Activated T-helper 17 cell treated with anti-CD3 and anti-CD28 coated beads, Interleukin-2, amount 50 U/mL, for 72 hours (primary cell): ENCODE data around the gene DARS1. TPM values are rescaled to one million over a fixed set of nuclear protein-coding genes. Genes with fewer than 3 reads are reported as not detected.
"Not testable (repeated sequence)": the region's sequence is repeated elsewhere in the genome, so short reads cannot be mapped to it uniquely, and the experiment has no call there.

Experiments
- ATAC-seq: fragments of 150-1000 bp; cut with Tn5 transposase; replicated peaks from 2 replicates; pipeline ENCODE4 v1.10.0; 2021; ENCODE audit warnings: mild to moderate bottlenecking, moderate library complexity
- H3K27ac Mint-ChIP-seq: one replicate; pipeline ENCODE4 v1.8.0; 2022; ENCODE audit warnings: mixed read lengths
- H3K27me3 Mint-ChIP-seq: one replicate; pipeline ENCODE4 v1.8.0; 2022; ENCODE audit warnings: mixed read lengths
- H3K36me3 Mint-ChIP-seq: one replicate; pipeline ENCODE4 v1.8.0; 2022; ENCODE audit warnings: low read depth, mild to moderate bottlenecking, mixed read lengths
- H3K4me1 Mint-ChIP-seq: one replicate; pipeline ENCODE4 v1.8.0; 2022; ENCODE audit warnings: mixed read lengths
- H3K4me3 Mint-ChIP-seq: one replicate; pipeline ENCODE4 v1.8.0; 2022; ENCODE audit warnings: mild to moderate bottlenecking, mixed read lengths
- H3K9me3 Mint-ChIP-seq: one replicate; pipeline ENCODE4 v1.8.0; 2022; ENCODE audit warnings: mixed read lengths
- total RNA-seq, 2 donors: library from RNA; stranded (reverse); gene quantifications; one replicate each; pipeline ENCODE4 v1.2.3, GENCODE V29; 2022

DARS1 gene
- total RNA-seq, 2 donors from 2014 or later, result 170 to 262 TPM

DNA sequence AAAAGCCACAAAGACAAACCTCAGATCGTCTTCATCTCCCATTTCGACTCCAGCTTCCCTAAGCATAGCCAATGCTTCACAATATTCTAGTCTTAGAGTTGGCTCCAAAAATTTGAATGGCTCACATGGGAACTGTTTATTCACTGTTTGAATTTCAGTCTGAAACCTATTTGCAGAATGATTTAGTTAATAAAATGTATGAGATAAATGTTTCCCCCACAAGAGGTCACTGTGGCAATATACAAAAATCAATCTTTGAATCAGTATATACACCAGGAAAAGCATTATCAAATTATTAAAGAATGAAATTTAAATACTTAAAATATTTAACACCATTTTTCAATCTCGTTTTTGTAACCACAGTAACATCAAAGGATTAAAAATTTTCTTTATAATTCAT is 69.2 kb downstream of the DARS1 start:
- no peak overlapping the region for H3K4me3 Mint-ChIP-seq
- H3K36me3 Mint-ChIP-seq, result peaks cover 76% of the 10 kb centered on the region
- no peaks in the 10 kb centered on the region for H3K27me3 Mint-ChIP-seq
- no peaks in the 10 kb centered on the region for H3K9me3 Mint-ChIP-seq
- no peak overlapping the region for H3K27ac Mint-ChIP-seq
- no peaks in the 10 kb centered on the region for H3K4me1 Mint-ChIP-seq
- ATAC-seq, result peak; percentile 28

DNA sequence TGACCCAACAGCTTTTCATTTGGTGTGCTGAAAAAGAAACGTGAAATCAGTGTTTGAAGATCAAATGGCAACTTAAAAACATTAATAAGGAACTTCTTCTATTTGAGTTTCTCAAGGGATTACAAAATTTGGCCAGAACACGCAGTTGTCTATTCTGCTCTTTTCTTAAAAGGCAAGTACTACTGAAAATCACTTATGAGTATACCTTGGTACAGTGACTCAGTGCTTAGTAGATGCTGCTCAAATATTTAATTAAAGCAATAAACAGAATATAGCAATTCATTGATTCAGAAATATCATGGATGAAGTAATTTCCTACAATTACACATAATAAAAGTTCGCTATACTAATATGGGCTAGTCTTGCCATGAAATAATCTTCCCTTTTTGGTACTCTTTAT is 70.9 kb downstream of the DARS1 start:
- Mint-ChIP-seq H3K4me3 (no peak overlapping the region), H3K4me1 (no peaks in the 10 kb centered on the region), H3K27ac (no peak overlapping the region), H3K9me3 (no peaks in the 10 kb centered on the region), H3K27me3 (no peaks in the 10 kb centered on the region), H3K36me3 (peaks cover 76% of the 10 kb centered on the region)
- ATAC-seq, result no peak

DNA sequence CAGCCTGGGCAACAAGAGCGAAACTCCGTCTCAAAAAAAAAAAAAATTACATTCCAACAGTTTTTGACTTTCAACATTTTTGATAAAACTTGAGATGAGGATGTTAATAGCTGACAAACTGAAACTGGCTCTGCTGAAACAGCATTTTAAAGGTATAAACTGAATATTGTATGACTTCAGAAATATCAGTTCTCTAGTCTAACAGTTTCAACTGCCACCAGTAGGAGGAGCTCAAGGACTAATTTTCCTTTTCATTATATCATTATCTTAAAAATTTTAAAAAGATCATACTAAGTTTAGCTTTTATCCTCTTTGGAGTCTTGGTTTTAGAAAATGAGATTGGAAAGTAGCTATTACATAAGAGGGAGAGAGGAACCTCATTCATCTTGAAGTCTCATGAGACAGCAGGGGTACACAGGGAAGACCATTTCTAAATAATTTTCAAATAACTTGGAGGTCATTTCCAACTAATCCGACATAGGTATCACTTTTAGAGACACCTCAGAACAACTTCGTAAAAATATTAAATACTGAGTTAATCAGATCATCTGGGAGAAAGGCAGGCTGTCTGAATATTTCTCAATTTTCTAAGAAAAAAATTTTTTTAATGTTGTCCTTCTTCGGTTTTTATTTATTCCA is 71.6 kb downstream of the DARS1 start:
- peak overlapping the region; percentile 69 for H3K27ac Mint-ChIP-seq
- no peaks in the 10 kb centered on the region for H3K4me1 Mint-ChIP-seq
- no peak overlapping the region for H3K4me3 Mint-ChIP-seq
- peaks cover 78% of the 10 kb centered on the region for H3K36me3 Mint-ChIP-seq
- H3K27me3 Mint-ChIP-seq, result no peaks in the 10 kb centered on the region
- H3K9me3 Mint-ChIP-seq, result no peaks in the 10 kb centered on the region
- ATAC-seq, result no peak

DNA sequence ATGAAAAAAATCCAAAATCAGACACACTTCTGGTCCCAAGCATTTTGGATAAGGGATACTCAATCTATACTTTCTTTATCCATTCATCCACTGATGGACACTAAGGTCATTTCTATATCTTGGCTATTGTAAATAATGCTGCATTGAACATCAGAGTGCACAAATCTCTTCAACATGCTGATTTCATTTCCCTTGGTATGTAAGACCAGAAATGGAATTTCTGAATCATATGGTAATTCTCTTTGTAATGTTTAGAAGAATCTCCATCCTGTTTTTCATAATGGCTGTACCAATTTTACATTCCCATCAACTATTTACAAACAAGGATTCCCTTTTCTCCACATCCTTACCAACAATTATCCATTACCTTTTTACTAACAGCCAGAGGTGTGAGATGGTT is 75.5 kb downstream of the DARS1 start:
- H3K9me3 Mint-ChIP-seq, result no peaks in the 10 kb centered on the region
- peak overlapping the region; percentile 31 for H3K27ac Mint-ChIP-seq
- no peaks in the 10 kb centered on the region for H3K4me1 Mint-ChIP-seq
- no peak overlapping the region for H3K4me3 Mint-ChIP-seq
- no peak for ATAC-seq
- peaks cover 98% of the 10 kb centered on the region for H3K36me3 Mint-ChIP-seq
- H3K27me3 Mint-ChIP-seq, result no peaks in the 10 kb centered on the region

DNA sequence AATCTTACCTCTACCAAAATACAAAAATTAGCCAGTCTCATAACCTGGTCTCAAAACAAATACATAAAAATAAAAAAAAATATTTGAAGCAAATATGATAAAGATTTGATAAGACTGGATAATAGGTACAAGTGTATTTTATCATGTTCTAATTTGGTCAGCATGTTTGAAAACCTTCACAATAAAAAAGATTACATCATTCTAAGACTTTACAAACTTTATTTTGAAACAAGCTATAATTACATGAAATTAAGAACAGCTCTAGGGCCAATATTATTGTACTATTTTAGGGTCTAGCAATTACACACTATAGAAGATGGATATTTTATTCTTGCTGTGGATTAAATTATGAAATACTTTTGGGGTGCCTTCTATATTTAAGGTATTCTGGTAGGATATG is 79.7 kb downstream of the DARS1 start:
- Mint-ChIP-seq H3K27ac (no peak overlapping the region), H3K36me3 (peaks cover 84% of the 10 kb centered on the region), H3K4me3 (no peak overlapping the region), H3K27me3 (no peaks in the 10 kb centered on the region), H3K9me3 (no peaks in the 10 kb centered on the region), H3K4me1 (no peaks in the 10 kb centered on the region)
- ATAC-seq, result no peak

DNA sequence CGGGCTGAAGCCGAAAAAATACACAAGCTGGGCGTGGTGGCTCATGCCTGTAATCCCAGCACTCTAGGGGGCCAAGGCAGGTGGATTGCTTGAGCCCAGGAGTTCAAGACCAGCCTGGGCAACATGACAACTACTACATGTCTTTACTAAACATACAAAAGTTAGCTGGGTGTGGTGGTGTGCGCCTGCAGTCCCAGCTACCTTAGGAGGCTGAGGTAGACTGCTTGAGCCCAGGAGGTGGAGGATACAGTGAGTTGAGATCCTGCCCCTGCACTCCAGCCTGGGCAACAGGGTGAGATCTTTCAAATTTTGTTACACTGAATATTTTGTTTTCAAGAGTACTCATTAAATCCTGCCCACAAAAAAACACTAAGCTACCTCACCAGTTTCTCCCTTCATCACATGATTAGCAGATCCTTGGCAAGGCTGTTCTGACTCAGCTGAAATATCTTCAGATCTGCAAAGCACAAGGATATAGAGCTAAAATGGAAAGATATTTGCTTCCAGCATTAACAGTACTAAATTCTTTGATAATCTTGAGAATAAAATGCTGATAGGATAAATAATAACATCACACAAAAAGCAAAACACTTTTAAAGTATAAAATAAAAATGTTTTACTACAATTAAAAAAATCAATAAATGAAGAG is 81.0 kb downstream of the DARS1 start:
- no peak overlapping the region for H3K27ac Mint-ChIP-seq
- H3K4me1 Mint-ChIP-seq, result no peaks in the 10 kb centered on the region
- ATAC-seq, result no peak

DNA sequence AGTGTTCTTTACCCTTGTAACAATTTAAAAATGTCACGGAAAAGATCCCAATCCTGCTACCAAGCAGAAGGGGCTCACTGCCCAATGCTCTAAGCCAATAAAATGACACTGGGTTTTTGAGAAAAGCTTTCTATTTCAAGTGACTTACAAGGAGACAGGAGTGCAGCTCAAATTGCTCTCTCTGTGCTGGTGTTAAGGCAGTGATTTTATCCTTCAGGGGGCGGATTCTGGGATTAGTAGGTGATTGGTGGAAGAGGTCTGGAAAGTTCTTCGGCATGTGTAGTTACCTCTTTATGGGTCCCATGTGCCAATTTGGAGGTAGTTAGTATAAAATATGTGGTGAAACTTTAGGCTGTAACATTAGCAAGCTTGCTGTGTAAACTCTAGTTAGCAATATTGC is 81.8 kb downstream of the DARS1 start:
- Mint-ChIP-seq H3K36me3 (peaks cover 70% of the 10 kb centered on the region), H3K4me3 (no peak overlapping the region), H3K27ac (no peak overlapping the region), H3K4me1 (no peaks in the 10 kb centered on the region), H3K27me3 (no peaks in the 10 kb centered on the region), H3K9me3 (no peaks in the 10 kb centered on the region)
- no peak for ATAC-seq

More for the DNA sequence above, 81.0 kb downstream of the DARS1 start:
- Mint-ChIP-seq H3K36me3 (peaks cover 72% of the 10 kb centered on the region), H3K9me3 (no peaks in the 10 kb centered on the region), H3K4me3 (no peak overlapping the region), H3K27me3 (no peaks in the 10 kb centered on the region)

DNA sequence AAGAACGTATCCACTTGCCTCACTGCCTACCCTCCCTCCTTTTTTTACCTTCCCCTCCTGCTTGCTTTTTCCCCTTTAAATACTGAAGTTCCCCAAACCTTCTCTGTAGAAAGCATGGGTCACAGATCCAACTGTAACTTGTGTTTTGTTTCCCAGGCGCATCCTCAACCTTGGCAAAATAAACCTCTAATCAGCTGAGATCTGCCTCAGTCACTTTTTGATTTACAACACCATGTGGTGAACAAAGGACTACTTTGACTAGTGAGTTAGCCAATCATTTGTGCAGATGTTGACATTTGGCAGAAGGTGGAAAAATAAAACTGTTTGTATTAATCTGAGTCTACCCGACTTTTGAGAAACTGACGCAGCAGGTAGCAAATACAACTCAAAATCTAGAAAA is 85.9 kb downstream of the DARS1 start:
- no peak overlapping the region for H3K4me3 Mint-ChIP-seq
- peak overlapping the region; percentile 27 for H3K27ac Mint-ChIP-seq
- peaks cover 36% of the 10 kb centered on the region for H3K36me3 Mint-ChIP-seq
- ATAC-seq, result no peak
- H3K27me3 Mint-ChIP-seq, result no peaks in the 10 kb centered on the region
- no peaks in the 10 kb centered on the region for H3K4me1 Mint-ChIP-seq
- no peaks in the 10 kb centered on the region for H3K9me3 Mint-ChIP-seq

DNA sequence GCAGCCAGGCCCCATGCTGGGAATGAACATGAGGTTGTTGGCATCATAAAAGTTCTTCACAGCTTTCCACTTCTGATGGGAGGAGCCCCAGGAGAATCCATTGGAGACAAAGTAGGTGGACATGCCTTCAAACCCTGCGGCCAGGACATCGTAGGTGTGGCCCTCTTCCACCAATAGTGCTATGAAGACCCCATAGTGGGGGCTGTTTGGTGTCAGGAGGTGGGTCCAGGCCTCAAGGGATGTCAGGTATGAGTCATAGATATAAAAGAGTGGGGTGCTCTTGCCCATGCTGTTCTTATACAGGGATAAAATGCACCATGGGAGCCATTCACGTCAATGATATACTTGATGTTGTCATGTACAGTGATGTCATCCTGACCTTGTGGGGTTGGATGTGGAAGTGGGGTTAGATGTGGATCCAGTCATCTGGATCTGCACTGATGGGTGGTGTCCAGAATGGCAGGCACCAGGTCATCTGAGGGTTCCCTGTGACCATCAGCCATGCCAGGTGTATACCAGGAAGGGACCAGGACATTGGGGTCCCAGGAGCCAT is 87.1 kb downstream of the DARS1 start:
- Mint-ChIP-seq H3K9me3 (no peaks in the 10 kb centered on the region), H3K27me3 (no peaks in the 10 kb centered on the region), H3K27ac (no peak overlapping the region), H3K36me3 (peaks cover 24% of the 10 kb centered on the region), H3K4me3 (no peak overlapping the region), H3K4me1 (no peaks in the 10 kb centered on the region)
- ATAC-seq, result no peak

DNA sequence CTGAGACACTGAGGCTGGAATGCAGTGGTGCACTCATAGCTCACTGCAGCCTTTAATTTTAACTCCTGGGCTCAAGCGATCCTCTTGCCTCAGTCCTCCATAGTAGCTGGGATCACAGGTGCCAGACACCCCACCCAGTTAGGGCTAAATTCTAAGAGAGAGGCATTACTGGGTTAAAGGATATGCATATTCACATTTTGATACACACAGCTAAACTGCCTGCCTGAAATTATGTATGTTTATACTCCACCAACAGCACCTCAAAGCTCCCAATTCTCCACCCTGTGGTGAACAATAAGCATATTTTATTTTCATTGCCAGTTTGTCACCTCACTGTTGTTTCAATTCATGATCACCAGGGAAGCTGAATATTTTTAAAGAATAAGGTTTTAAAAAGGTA is 90.5 kb downstream of the DARS1 start:
- H3K9me3 Mint-ChIP-seq, result no peaks in the 10 kb centered on the region

DNA sequence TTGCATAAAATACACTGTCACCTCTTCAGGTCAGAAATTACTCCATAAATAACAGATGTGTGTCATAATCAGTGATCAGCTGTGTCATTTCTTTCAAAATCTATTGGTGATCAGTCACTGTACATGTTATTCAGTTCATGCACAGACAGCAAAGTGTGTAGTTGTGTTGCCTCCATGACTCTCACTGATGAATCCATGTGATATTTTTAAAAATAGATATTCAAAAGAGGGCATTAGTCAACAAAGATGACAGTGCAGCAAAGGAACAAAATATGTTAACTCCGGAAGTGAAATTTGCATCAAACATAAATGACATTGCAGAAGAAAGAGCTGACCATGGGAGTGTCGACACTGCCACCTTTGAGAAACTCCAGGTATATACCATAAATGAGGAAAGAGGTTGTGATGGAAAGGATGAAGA is 92.0 kb downstream of the DARS1 start:
- Mint-ChIP-seq H3K27ac (no peak overlapping the region), H3K27me3 (no peaks in the 10 kb centered on the region), H3K4me1 (no peaks in the 10 kb centered on the region), H3K4me3 (no peak overlapping the region), H3K9me3 (no peaks in the 10 kb centered on the region), H3K36me3 (peaks cover 3% of the 10 kb centered on the region)
- peak; percentile 63 for ATAC-seq

More for the DNA sequence above, 90.5 kb downstream of the DARS1 start:
- Mint-ChIP-seq H3K4me1 (no peaks in the 10 kb centered on the region), H3K4me3 (no peak overlapping the region), H3K27ac (no peak overlapping the region), H3K27me3 (no peaks in the 10 kb centered on the region), H3K36me3 (peaks cover 11% of the 10 kb centered on the region)
- ATAC-seq, result no peak

DNA sequence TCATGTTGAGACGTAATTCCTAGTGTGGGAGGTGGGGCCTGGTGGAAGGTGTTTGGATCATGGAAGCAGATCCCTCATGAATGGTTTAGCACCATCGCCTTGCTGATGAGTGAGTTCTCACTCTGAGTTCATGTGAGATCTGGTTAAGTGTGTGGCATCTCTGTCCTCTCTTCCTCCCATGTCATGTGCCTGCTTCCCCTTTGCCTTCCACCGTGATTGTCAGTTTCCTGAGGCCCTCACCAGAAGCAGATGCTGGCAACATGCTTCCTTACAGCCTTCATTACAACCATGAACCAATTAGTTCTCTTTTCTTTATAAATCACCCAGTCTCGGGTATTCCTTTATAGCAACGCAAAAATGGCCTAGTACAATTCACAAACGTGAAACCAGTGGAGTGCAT is 94.6 kb downstream of the DARS1 start:
- no peaks in the 10 kb centered on the region for H3K27me3 Mint-ChIP-seq
- no peak for ATAC-seq
- no peaks in the 10 kb centered on the region for H3K4me1 Mint-ChIP-seq
- H3K9me3 Mint-ChIP-seq, result no peaks in the 10 kb centered on the region
- no peak overlapping the region for H3K27ac Mint-ChIP-seq
- H3K4me3 Mint-ChIP-seq, result no peak overlapping the region
- no peaks in the 10 kb centered on the region for H3K36me3 Mint-ChIP-seq

DNA sequence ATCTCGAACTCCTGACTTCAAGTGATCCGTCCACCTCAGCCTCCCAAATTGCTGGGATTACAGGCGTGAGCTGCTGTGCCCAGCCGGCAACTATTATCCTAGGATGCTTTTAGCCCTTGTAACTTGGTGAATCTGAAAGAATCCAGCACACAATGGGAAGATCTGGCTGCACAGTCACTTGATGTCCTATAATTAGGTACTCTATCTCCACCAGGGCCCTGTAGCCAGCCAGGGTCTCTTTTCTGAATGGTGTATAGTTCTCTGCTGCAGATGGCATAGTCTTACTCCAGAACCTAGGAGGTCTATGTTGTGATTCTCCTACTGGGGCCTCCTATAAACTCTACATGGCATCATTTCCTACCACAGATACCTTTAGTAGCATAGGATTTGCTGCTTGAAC is 95.3 kb downstream of the DARS1 start:
- H3K27ac Mint-ChIP-seq, result no peak overlapping the region
- ATAC-seq, result no peak
- no peak overlapping the region for H3K4me3 Mint-ChIP-seq
- no peaks in the 10 kb centered on the region for H3K9me3 Mint-ChIP-seq
- no peaks in the 10 kb centered on the region for H3K36me3 Mint-ChIP-seq
- H3K27me3 Mint-ChIP-seq, result no peaks in the 10 kb centered on the region
- no peaks in the 10 kb centered on the region for H3K4me1 Mint-ChIP-seq

DNA sequence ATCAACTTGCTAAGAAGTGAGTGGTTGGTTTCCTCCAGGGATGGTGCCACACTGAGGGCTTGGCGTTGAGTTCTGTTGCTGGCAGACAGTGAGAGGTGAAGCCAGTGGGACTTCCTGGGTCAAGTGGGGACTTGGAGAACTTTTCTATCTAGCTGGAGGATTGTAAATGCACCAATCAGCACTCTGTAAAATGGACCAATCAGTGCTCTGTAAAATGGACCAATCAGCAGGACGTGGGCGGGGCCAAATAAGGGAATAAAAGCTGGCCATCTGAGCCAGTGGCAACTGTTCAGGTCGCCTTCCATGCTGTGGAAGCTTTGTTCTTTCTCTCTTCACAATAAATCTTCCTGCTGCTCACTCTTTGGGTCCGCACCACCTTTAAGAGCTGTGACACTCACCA is 96.8 kb downstream of the DARS1 start:
- H3K27ac Mint-ChIP-seq, ATAC-seq, H3K27me3 Mint-ChIP-seq, H3K9me3 Mint-ChIP-seq, H3K4me3 Mint-ChIP-seq, H3K4me1 Mint-ChIP-seq, H3K36me3 Mint-ChIP-seq: not testable (repeated sequence)

DNA sequence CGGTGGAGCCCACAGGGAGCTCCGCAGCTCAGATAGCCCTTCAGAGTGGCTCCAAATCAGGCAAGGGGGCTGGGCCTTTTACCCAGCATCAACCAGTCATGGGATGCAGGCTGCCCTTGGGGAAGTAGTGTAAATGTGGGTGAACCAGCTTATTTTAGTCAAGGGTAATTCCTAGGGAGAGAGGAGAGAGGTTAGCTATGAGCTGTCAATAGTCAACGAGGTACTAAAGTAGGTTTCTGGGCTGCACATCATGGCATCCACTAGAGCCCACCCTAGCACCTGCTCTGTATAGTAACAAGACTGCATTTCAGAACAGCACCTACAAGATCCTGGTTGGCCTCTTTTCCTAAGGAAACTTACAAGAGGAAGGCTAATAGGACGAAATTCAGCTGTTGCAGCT is 99.7 kb downstream of the DARS1 start:
- H3K4me1 Mint-ChIP-seq, result no peaks in the 10 kb centered on the region
- H3K4me3 Mint-ChIP-seq, result no peak overlapping the region
- no peaks in the 10 kb centered on the region for H3K36me3 Mint-ChIP-seq
- no peak for ATAC-seq
- H3K9me3 Mint-ChIP-seq, result no peaks in the 10 kb centered on the region
- H3K27me3 Mint-ChIP-seq, result no peaks in the 10 kb centered on the region
- H3K27ac Mint-ChIP-seq, result no peak overlapping the region
